HG02885 (cell line): ENCODE data around the gene CENATAC.
"Not testable (repeated sequence)": the region's sequence is repeated elsewhere in the genome, so short reads cannot be mapped to it uniquely, and the experiment has no call there.

Source experiments
- ATAC-seq: cut with Tn5 transposase; IDR thresholded peaks from one replicate; pipeline ENCODE4 v1.9.1; 2021; ENCODE audit warnings: mild to moderate bottlenecking; ENCODE audit not compliant: unreplicated experiment, poor library complexity

Gene CENATAC

DNA sequence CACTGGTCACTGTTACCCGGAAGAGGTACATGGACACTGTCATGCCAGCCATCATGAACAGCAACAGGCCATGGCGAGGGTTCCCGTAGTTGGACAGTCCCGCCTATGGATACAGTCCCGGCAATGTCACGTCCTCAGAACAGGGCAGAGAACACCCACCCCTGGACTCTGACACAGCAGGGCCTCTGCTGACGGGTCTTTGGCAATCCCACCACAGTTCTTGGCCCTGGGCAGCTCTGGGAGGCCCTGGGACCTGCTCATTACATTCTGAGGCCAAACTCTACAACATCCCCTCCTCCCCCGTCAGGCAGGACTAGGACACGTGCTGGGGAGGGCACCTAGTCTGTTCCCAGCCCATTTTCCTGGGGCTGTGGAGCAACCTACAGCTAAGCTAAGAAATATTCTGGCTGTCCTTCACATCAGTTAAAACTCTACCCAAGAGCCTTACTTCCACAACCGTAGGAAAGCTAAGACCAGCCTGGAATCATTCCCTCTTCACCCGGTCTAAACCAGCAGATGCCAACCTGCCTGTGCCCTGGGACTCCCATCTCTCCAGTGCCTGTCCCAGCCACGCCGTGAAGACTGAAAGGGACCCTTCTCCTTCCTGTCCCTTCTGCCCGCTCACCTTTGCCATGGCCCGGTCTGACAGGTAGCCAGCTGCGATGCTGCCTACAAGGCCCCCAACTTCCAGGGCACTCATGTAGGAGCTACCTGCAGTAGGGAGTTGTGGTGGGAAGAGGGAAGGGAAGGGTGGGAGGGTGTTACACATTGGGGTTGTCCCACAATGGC, 28.2 kb downstream of the CENATAC start:
- ATAC-seq: no peak

GRCh38 chr11:119026970-119027369, 29.0 kb downstream of the CENATAC start:
- no peak for ATAC-seq

DNA sequence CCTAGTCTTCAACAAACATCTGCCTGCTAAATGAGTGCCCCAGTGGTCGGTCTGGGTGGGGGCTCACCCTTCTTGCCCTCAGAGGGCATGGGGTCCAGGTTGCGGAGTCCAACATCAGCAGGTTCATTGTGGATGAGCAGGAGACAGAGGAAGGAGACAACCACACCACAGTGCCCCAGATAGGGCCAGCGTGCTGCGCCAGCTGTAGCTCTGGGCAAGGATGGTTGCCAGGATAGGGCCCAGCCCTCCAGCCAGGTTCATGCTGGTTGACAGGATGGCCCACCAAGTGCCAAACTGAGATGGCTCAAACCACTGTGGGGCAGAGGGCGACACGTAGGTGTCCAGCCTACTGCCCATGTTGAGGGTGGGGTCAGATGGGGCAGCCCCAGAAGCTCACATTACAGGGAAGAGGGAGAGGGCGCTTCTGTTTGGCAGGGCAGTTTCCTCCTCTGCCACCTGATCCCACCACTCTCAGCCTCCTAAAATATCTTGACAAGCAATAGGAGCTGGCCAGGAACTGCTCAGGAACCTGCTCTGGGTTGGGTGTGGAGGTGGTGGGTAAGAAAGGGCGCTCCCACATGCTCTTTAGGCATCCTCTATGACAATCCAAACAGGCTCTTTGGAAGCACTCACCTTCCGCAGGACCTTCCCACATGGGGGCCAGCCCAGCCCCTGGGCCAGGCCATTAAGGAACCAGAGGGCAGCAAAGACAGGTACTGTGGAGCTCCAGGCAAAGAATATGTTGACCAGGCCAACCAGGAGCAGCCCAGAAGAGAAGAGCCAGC, 29.8 kb downstream of the CENATAC start:
- ATAC-seq: no peak

GRCh38 chr11:119028346-119029068, 30.6 kb downstream of the CENATAC start:
- no peak for ATAC-seq

GRCh38 chr11:119029069-119029339, 31.1 kb downstream of the CENATAC start:
- no peak for ATAC-seq

GRCh38 chr11:119029340-119030028, 31.5 kb downstream of the CENATAC start:
- ATAC-seq: peak; percentile 1

GRCh38 chr11:119030029-119030328, 32.0 kb downstream of the CENATAC start:
- ATAC-seq: peak; percentile 20

GRCh38 chr11:119030329-119031047, 32.5 kb downstream of the CENATAC start, which contains the start of gene SLC37A4:
Gene SLC37A4, minus strand, starts transcription at chr11:119030877.
- ATAC-seq: peak; percentile 91

DNA sequence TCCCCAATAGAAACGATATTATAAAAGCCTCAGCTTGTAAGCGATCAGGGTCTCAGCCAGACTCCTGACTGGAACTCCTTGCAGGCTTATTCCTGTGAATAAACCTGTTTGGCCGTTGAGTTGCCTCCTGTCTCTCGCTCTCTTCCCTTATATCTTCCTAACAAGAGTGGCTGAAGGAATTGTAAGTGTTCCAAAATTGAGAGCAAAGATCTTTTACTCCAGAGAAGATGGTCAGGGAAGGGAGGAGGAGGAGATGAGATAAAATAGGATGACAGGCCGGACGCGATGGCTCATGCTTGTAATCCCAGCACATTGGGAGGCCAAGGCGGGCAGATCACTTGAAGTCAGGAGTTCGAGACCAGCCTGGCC, 34.0 kb downstream of the CENATAC start:
- no peak for ATAC-seq

DNA sequence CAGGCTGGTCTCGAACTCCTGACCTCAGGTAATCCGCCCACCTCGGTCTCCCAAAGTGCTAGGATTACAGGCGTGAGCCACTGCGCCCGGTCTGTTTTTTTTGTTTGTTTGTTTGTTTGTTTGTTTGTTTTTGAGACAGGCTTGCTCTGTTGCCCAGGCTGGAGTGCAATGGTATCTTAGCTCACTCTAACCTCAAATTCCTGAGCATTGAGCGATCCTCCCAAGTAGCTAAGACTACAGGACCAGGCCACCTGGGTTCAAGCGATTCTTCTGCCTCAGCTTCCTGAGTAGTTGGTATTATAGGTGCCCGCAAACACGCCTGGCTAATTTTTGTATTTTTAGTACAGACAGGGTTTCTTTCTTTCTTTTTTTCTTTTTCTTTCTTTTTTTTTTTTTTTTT, 35.5 kb downstream of the CENATAC start:
- ATAC-seq: not testable (repeated sequence)

- no peak for ATAC-seq
Measured at GRCh38 chr11:119034813-119035212, 36.9 kb downstream of the CENATAC start.

- no peak for ATAC-seq
Measured at GRCh38 chr11:119038884-119039283, 40.9 kb downstream of the CENATAC start.

- ATAC-seq: not testable (repeated sequence)
Measured at GRCh38 chr11:119039471-119039870, 41.5 kb downstream of the CENATAC start.

GRCh38 chr11:119041821-119042514, 44.0 kb downstream of the CENATAC start:
- no peak for ATAC-seq

DNA sequence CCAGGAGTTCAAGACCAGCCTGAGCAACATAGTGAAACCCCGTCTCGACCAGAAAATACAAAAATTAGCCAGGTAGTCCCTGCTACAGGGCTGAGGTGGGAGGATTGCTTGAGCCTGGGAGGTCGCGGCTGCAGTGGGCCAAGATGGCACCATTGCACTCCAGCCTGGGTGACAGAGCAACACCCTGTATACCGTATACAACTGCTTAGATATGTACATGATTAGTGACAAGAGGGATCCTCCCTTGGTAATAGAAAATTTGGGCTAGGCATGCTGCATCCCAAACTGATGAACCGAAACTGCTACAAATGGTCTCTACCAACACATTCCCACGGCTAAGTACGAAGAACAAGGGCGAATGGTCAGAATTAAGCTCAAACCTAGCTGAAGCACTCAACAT, 45.0 kb downstream of the CENATAC start:
- no peak for ATAC-seq

- no peak for ATAC-seq
Measured at GRCh38 chr11:119044708-119045107, 46.8 kb downstream of the CENATAC start.

- ATAC-seq: no peak
Measured at GRCh38 chr11:119046489-119046888, 48.6 kb downstream of the CENATAC start.

DNA sequence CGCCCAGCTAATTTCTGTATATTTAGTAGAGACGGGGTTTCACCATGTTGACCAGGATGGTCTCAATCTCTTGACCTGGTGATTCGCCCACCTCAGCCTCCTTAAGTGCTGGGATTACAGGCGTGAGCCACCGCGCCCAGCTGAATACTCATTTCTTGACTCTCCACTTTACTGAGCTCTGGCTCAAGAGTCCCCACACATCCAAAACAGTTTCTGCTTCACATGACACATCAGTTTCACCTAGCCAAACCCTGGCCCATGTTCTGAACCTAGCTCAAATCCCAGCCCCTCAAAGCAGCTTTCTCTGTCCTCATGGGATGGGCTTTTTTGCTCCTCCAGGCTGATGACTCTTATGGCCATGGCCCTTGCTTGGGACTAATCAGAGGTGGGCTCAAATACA, 49.3 kb downstream of the CENATAC start:
- ATAC-seq: no peak

DNA sequence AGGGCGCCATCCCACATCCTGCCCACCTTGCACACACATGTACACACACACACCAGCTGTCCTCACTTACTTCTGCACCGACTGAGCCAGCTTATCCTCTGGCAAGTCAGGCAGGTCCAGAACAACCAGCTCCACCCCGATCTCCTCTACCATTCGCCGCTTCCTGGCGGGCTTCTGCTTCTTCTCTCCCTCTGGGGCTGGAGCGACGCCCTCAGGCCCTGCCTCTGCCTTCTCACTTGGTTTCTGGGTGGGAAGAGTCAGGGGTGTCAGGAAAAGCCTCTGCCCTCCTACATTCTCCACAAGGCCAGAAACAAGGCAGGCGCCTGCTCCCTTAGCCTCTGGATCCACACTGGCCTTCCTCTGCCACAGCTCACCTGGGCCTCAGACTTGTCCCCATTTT, 50.7 kb downstream of the CENATAC start:
- ATAC-seq: no peak

GRCh38 chr11:119049081-119049480, 51.1 kb downstream of the CENATAC start:
- ATAC-seq: no peak
